ENCODE data around the gene STX1A. TPM values are rescaled to one million over a fixed set of nuclear protein-coding genes. Genes with fewer than 3 reads are reported as not detected.

Gene STX1A
- total and polyA plus RNA-seq, 2 of the 8 experiments (the other 6 are each of a cell fraction or from before 2014, with no cell fraction given): 13.5 to 17.5 TPM

DNA sequence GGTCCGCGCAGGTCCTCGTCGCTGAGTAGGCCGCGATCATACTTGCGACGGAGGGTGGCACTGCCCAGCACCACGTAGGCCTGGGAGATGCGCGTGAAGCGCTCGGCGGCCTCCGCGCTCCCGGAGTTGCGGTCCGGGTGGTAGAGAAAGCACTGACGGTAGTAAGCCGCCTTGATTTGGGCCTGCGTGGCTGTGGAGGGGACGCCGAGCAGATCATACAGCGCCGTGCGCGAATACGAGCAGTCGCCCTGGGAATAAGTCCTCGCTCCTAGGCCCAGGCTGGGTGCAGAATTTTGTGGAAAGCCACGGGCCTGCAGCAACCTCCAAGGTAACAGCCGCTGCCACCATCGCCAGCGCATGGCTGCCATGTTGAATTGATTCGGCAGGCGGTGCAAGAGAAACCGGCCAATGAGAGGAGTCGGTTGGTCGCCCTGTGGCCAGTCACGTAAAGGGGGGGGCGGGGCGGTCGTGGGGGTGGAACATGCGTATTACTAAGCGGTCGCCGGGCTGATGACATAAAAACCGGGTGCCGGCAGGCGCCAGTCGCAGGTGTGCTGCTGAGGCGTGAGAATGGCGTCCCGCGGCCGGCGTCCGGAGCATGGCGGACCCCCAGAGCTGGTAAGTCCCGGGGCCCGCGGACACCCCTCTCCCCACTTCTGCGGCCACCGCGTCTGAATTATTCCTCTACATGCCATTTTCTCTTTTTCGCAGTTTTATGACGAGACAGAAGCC is 36.2 kb downstream of the STX1A start, which contains the start of the genes BUD23 and DNAJC30 (continued):
- no peak for TF ChIP-seq CHD7 (IDR thresholded peaks at IDR 0.05; ENCODE audit: insufficient replicate concordance, low read length)
- TF ChIP-seq KDM1A (IDR thresholded peaks at IDR 0.05; ENCODE audit: borderline replicate concordance, low read length): no peak
- peak; percentile 89 for TF ChIP-seq TBP (IDR thresholded peaks at IDR 0.05; ENCODE audit: low read depth, low read length)
- peak in 1 of 2 experiments; percentile 64; a peak in 1 of 4 replicates for TF ChIP-seq HDAC2 (IDR thresholded peaks at IDR 0.05; ENCODE audit: borderline replicate concordance in 1 of 2, low read depth in 2 of 2, low read length in 2 of 2)
- TF ChIP-seq ATF2 (IDR thresholded peaks at IDR 0.05; ENCODE audit: low read length): no peak
- TF ChIP-seq ZNF274 (IDR thresholded peaks at IDR 0.05; ENCODE audit: borderline replicate concordance, extremely low read depth, low read length): no peak
- peak; percentile 95 for TF ChIP-seq YY1 (IDR thresholded peaks at IDR 0.05; ENCODE audit: low read depth, low read length)
- peak; percentile 5; the same call in 1 of the 2 replicates for TF ChIP-seq SIX5 (IDR thresholded peaks at IDR 0.05; ENCODE audit: low read depth, low read length)

Data from H1 (cell line).